GM12875 (cell line): ENCODE measurements around the gene OR10T2.
"Not testable (repeated sequence)": the region's sequence is repeated elsewhere in the genome, so short reads cannot be mapped to it uniquely, and the experiment has no call there.

ENCODE experiments used
- H3K4me3 ChIP-seq: one replicate; pipeline ENCODE4 v1.5.1; 2011; ENCODE audit warnings: low read depth, low read length, control low read depth
- TF ChIP-seq, protein P1 (sequence below): IDR thresholded peaks from 2 replicates; pipeline ENCODE4 v1.5.1; 2011; ENCODE audit warnings: low read depth, mild to moderate bottlenecking, control low read depth, inconsistent platforms, low read length, moderate library complexity, borderline replicate concordance; ENCODE audit not compliant: insufficient read depth

OR10T2 gene

DNA sequence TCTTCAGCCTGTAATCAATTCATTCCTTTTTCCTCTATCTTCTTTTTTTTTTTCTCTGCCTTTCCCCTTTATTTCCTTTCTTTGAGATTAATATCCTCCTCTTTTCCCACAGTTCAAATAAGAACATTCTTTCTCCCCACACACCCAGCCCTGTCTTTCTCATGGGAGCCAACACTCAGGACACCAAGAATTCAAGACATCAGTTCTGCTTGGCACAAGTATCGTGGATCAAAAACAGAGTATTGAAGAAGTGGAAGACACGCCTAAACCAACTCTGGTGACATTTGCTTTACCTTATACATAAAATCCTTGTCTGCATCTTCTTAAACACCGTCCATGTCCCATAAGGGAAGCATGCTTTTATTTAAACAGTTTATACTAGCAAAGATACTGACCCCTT is 42.6 kb downstream of the OR10T2 start:
- no peak overlapping the region for H3K4me3 ChIP-seq

GRCh38 chr1:158355773-158356285 is 43.4 kb downstream of the OR10T2 start:
- H3K4me3 ChIP-seq = no peak overlapping the region
- TF ChIP-seq, protein P1, sequence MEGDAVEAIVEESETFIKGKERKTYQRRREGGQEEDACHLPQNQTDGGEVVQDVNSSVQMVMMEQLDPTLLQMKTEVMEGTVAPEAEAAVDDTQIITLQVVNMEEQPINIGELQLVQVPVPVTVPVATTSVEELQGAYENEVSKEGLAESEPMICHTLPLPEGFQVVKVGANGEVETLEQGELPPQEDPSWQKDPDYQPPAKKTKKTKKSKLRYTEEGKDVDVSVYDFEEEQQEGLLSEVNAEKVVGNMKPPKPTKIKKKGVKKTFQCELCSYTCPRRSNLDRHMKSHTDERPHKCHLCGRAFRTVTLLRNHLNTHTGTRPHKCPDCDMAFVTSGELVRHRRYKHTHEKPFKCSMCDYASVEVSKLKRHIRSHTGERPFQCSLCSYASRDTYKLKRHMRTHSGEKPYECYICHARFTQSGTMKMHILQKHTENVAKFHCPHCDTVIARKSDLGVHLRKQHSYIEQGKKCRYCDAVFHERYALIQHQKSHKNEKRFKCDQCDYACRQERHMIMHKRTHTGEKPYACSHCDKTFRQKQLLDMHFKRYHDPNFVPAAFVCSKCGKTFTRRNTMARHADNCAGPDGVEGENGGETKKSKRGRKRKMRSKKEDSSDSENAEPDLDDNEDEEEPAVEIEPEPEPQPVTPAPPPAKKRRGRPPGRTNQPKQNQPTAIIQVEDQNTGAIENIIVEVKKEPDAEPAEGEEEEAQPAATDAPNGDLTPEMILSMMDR = no peak

More for the DNA sequence above, 42.6 kb downstream of the OR10T2 start:
- TF ChIP-seq, protein P1 = no peak

DNA sequence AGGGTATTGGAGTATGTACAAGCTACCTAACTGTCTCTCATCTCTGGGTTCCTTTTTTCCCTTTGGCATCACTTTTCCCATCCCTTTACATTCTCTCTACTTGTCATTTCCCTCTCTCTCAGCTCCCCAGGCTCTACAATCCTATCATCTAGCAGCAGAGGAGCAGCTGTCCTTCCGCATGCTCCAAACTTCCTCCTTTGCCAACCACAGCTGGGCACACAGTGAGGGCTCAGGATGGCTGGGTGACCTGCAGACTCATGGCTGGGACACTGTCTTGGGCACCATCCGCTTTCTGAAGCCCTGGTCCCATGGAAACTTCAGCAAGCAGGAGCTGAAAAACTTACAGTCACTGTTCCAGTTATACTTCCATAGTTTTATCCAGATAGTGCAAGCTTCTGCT is 45.0 kb downstream of the OR10T2 start:
- H3K4me3 ChIP-seq = no peak overlapping the region
- TF ChIP-seq, protein P1 = no peak

DNA sequence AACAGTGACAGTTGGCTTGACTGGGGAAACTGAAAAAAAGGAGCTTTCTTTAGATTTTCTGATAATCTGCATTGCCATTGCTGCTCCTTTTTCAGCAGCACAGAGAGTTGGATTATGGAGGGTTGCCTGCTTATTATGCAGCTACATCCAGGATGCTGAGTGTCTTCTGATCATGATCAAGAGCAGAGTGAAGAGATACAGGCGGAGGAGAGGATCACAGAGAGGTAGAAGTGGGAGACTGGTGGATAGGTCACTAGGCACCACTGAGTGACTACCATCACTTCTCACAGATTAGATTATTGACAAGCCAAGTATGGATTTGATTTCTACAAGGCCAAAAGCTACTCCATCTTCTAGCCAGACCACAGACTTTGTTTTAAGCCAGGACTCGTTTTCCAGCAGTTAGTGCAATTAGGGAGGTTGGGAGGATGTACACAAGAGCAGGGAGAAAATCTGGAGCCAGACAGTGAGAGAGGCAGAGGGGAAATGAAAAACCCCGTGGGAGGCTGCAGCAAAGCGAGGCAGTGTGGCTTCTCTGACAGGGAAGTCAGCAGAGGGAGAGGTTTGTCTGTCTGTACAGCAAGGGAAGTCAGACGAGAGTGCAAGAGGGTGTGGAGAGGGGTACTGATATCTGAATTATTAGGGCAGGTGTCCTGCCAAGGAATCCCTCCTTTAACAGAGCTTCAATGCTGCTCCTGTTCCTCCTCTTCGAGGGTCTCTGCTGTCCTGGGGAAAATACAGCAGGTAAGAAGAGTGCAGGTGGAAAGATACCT is 45.8 kb downstream of the OR10T2 start, which contains the start of gene CD1E:
Gene CD1E, plus strand, starts transcription at position 592 of the 773 bp plus-strand sequence. Its CDS starts 95 bp downstream, at position 687.
- H3K4me3 ChIP-seq = no peak within 1 kb of the TSS
- TF ChIP-seq, protein P1 = no peak

- H3K4me3 ChIP-seq = not testable (repeated sequence)
These were observed 50.3 kb downstream of the OR10T2 start for GRCh38 chr1:158348946-158349345.
